Fibroblast of lung (primary cell): ENCODE results near the gene DDX10. TPM values are rescaled to one million over a fixed set of nuclear protein-coding genes. Genes with fewer than 3 reads are reported as not detected.

Source experiments
- DNase-seq, 2 donors: peaks; one replicate each; pipeline versions ENCODE4 v3.0.0 to v3.0.0-alpha.2; 2010; ENCODE audit warnings: low read depth in 2 of 2
- H2AFZ ChIP-seq: 2 replicates; pipeline ENCODE4 v1.5.1; 2012; ENCODE audit warnings: low read length, control low read depth, inconsistent platforms
- H3K27ac ChIP-seq: 2 replicates; pipeline ENCODE4 v1.5.1; 2011; ENCODE audit warnings: low read length, control low read depth; ENCODE audit not compliant: insufficient read depth
- H3K27me3 ChIP-seq: 2 replicates; pipeline ENCODE4 v1.5.1; 2011; ENCODE audit warnings: mild to moderate bottlenecking, low read length; ENCODE audit not compliant: control insufficient read depth, insufficient read depth
- H3K36me3 ChIP-seq: 2 replicates; pipeline ENCODE4 v1.5.1; 2011; ENCODE audit warnings: low read length; ENCODE audit not compliant: control insufficient read depth, insufficient read depth
- H3K4me1 ChIP-seq: 2 replicates; pipeline ENCODE4 v1.5.1; 2011; ENCODE audit warnings: low read length; ENCODE audit not compliant: control insufficient read depth, insufficient read depth; ENCODE audit errors: extremely low read depth
- H3K4me2 ChIP-seq: 2 replicates; pipeline ENCODE4 v1.5.1; 2011; ENCODE audit warnings: low read length, control low read depth; ENCODE audit not compliant: insufficient read depth; ENCODE audit errors: extremely low read depth
- H3K4me3 ChIP-seq, 4 experiments: fragments of 200-600 bp in 1 of 4; sonication (generic) in 1 of 4; replicated peaks in 1 of 4; 2 replicates each; pipeline ENCODE4 v1.5.1; 2011 to 2016; ENCODE audit warnings: low read length in 4 of 4, low read depth in 3 of 4, mild to moderate bottlenecking in 3 of 4, control low read depth in 2 of 4, inconsistent platforms in 1 of 4, mixed read lengths in 1 of 4; ENCODE audit not compliant: insufficient read depth in 1 of 4; ENCODE audit errors: control extremely low read depth in 1 of 4
- H3K79me2 ChIP-seq: 2 replicates; pipeline ENCODE4 v1.5.1; 2012; ENCODE audit warnings: mild to moderate bottlenecking, low read length, inconsistent platforms; ENCODE audit not compliant: control insufficient read depth, insufficient read depth
- H3K9ac ChIP-seq: 2 replicates; pipeline ENCODE4 v1.5.1; 2011; ENCODE audit warnings: mild to moderate bottlenecking, low read length, control low read depth; ENCODE audit not compliant: insufficient read depth
- H3K9me3 ChIP-seq: 2 replicates; pipeline ENCODE4 v1.5.1; 2012; ENCODE audit warnings: low read depth, low read length; ENCODE audit not compliant: control insufficient read depth, insufficient read depth
- H4K20me1 ChIP-seq: 2 replicates; pipeline ENCODE4 v1.5.1; 2011; ENCODE audit warnings: low read length; ENCODE audit not compliant: control insufficient read depth, insufficient read depth; ENCODE audit errors: extremely low read depth
- CTCF ChIP-seq, 2 donors: IDR thresholded peaks in 1 of 2; conservative IDR thresholded peaks in 1 of 2; 1 replicate in 1 of 2; 2 replicates in 1 of 2; pipeline ENCODE4 v1.5.1; 2011 to 2012; ENCODE audit warnings: low read length in 2 of 2, control low read depth in 1 of 2, inconsistent platforms in 1 of 2, low read depth in 1 of 2, mild to moderate bottlenecking in 1 of 2
- EZH2 ChIP-seq: IDR thresholded peaks from 2 replicates; pipeline ENCODE4 v1.5.1; 2012; ENCODE audit warnings: low read length, control low read depth, mild to moderate bottlenecking; ENCODE audit errors: missing control alignments
- polyA plus RNA-seq, 2 donors: library from polyadenylated mRNA; depleted of rRNA in 1 of 2; stranded (reverse) in 1 of 2; unstranded in 1 of 2; fragments of >200 nt; gene quantifications; 2 replicates each; pipeline ENCODE4 v1.2.1, GENCODE V29; 2011 to 2012; ENCODE audit warnings: missing spikeins in 1 of 2
- total RNA-seq: library from RNA; depleted of rRNA; stranded (reverse); fragments of >200 nt; gene quantifications from 2 replicates; pipeline ENCODE4 v1.2.1, GENCODE V29; 2014

The DDX10 gene
- total and polyA plus RNA-seq, 2 donors (not counting 1 experiment from before 2014, with no cell fraction given) = 18.5 to 20.7 TPM

- no peaks in the 10 kb centered on the region for H3K79me2 ChIP-seq
- no peaks in the 10 kb centered on the region for H3K4me1 ChIP-seq
- peak in 1 of 2 donors; percentile 80 for DNase-seq
- H3K4me3 ChIP-seq = no peak overlapping the region
- H3K4me2 ChIP-seq = no peak overlapping the region
- H3K27ac ChIP-seq = no peak overlapping the region
- H4K20me1 ChIP-seq = no peaks in the 10 kb centered on the region
- H3K36me3 ChIP-seq = no peaks in the 10 kb centered on the region
- TF ChIP-seq EZH2 (no peak), CTCF (conservative IDR thresholded peaks at IDR 0.05 in 1 of 2, IDR thresholded peaks at IDR 0.05 in 1 of 2; ENCODE audit: low read depth in 1 of 2, low read length in 2 of 2) (no peak)
- no peak overlapping the region for H3K9ac ChIP-seq
- no peaks in the 10 kb centered on the region for H3K9me3 ChIP-seq
- H3K27me3 ChIP-seq = no peaks in the 10 kb centered on the region
- no peak overlapping the region for H2AFZ ChIP-seq
Observed at GRCh38 chr11:108947654-108948570, 283.0 kb downstream of the DDX10 start.

GRCh38 chr11:108958368-108959104, 293.7 kb downstream of the DDX10 start:
- no peak overlapping the region for H2AFZ ChIP-seq

More at GRCh38 chr11:108958368-108959104, 293.7 kb downstream of the DDX10 start:
- Histone ChIP-seq H3K27me3 (no peaks in the 10 kb centered on the region), H3K4me3 (peak overlapping the region in 3 of 4 experiments; percentile 17 to 28 (median 27)), H3K79me2 (no peaks in the 10 kb centered on the region), H3K27ac (peak overlapping the region; percentile 16), H3K36me3 (no peaks in the 10 kb centered on the region), H3K4me1 (no peaks in the 10 kb centered on the region), H3K9me3 (no peaks in the 10 kb centered on the region), H3K9ac (no peak overlapping the region), H4K20me1 (no peaks in the 10 kb centered on the region), H3K4me2 (peak overlapping the region; percentile 66)
- DNase-seq = peak; percentile 74 to 80
- TF ChIP-seq EZH2 (no peak), CTCF (conservative IDR thresholded peaks at IDR 0.05 in 1 of 2, IDR thresholded peaks at IDR 0.05 in 1 of 2; ENCODE audit: low read depth in 1 of 2, low read length in 2 of 2) (peak in 1 of 2 donors; percentile 10)
